Esophagus squamous epithelium (tissue), 4 donors: ENCODE data around the gene RERE.

Source experiments
- POLR2A ChIP-seq, 4 donors: fragments of 450-650 bp; IDR thresholded peaks; one replicate each; pipeline ENCODE4 v1.6.1; 2017; ENCODE audit warnings: antibody characterized with exemption in 4 of 4, mild to moderate bottlenecking in 4 of 4, moderate library complexity in 3 of 4
- TF ChIP-seq, protein P1 (sequence below), 6 experiments: fragments of 450-650 bp in 4 of 6; fragments of 200-600 bp in 2 of 6; sonication (generic) in 2 of 6; IDR thresholded peaks; one replicate each; pipeline ENCODE4 v1.5.1; 2016 to 2019; ENCODE audit warnings: antibody characterized with exemption in 6 of 6, mild to moderate bottlenecking in 4 of 6, moderate library complexity in 4 of 6

DNA sequence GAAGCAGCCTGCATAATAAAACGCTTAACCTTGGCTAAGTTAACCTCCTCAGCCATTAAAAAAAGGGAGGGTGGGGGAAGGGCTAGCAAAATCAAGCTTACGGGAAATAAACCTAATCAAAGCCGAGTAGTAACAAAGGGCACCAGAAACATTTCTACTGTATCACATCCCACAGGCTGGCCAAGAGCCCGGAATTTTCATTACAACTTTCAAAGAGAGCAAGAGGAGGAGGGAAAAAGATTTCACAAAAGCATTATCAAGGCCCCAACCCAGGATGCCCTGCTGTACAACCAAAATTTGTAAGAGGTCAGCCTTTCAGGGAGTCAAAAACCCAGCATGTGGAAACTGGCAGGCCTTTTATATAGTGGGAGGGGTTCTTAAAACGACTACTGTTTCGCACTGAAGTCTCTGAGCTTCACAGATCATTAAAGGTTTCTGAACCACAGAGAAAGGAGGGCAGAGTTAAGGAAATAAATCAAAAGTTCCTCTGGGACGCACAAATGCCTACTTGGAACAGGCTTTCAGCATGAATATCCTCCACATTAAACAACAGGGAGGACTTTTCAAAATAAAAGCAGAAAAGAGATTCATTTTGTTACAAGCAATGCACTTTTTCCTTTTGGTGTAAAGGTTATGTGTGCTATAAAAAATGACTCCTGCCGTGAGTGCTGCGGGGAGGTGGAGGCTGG is 409.1 kb downstream of the RERE start:
- TF ChIP-seq, protein P1, sequence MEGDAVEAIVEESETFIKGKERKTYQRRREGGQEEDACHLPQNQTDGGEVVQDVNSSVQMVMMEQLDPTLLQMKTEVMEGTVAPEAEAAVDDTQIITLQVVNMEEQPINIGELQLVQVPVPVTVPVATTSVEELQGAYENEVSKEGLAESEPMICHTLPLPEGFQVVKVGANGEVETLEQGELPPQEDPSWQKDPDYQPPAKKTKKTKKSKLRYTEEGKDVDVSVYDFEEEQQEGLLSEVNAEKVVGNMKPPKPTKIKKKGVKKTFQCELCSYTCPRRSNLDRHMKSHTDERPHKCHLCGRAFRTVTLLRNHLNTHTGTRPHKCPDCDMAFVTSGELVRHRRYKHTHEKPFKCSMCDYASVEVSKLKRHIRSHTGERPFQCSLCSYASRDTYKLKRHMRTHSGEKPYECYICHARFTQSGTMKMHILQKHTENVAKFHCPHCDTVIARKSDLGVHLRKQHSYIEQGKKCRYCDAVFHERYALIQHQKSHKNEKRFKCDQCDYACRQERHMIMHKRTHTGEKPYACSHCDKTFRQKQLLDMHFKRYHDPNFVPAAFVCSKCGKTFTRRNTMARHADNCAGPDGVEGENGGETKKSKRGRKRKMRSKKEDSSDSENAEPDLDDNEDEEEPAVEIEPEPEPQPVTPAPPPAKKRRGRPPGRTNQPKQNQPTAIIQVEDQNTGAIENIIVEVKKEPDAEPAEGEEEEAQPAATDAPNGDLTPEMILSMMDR (IDR thresholded peaks at IDR 0.05) = no peak
- TF ChIP-seq POLR2A (IDR thresholded peaks at IDR 0.05) = no peak
